ENCODE data around the gene ARHGAP26.

GRCh38 chr5:143162810-143163209 lies 392.6 kb downstream of the ARHGAP26 start:
- no peak for TF ChIP-seq CTCF (IDR thresholded peaks at IDR 0.05 in 2 of 3, conservative IDR thresholded peaks at IDR 0.05 in 1 of 3; ENCODE audit: borderline replicate concordance in 1 of 3, insufficient read depth in 1 of 3, low read depth in 2 of 3, low read length in 2 of 3)
- TF ChIP-seq EZH2 (IDR thresholded peaks at IDR 0.05) = no peak
- TF ChIP-seq CEBPB (IDR thresholded peaks at IDR 0.05; ENCODE audit: low read depth) = no peak
